Neural crest cell (in vitro differentiated cells): ENCODE data around the gene FEV. TPM values are rescaled to one million over a fixed set of nuclear protein-coding genes. Genes with fewer than 3 reads are reported as not detected.

Experiments used
- DNase-seq: peaks from one replicate; pipeline ENCODE4 v3.0.0; 2021; ENCODE audit warnings: low read depth, mixed read lengths, low spot score
- H3K27ac Mint-ChIP-seq: one replicate; pipeline ENCODE4 v1.8.0; 2021; ENCODE audit warnings: mild to moderate bottlenecking, mixed read lengths; ENCODE audit not compliant: unreplicated experiment
- H3K27me3 Mint-ChIP-seq: 2 replicates; pipeline ENCODE4 v1.8.0; 2021; ENCODE audit warnings: low read depth, mild to moderate bottlenecking, mixed read lengths
- H3K36me3 Mint-ChIP-seq: 2 replicates; pipeline ENCODE4 v1.8.0; 2021; ENCODE audit warnings: low read depth, mild to moderate bottlenecking, mixed read lengths
- H3K4me1 Mint-ChIP-seq: 2 replicates; pipeline ENCODE4 v1.8.0; 2021; ENCODE audit warnings: mixed read lengths
- H3K4me3 Mint-ChIP-seq: one replicate; pipeline ENCODE4 v1.8.0; 2021; ENCODE audit warnings: mild to moderate bottlenecking, mixed read lengths
- H3K9me3 Mint-ChIP-seq: 2 replicates; pipeline ENCODE4 v1.8.0; 2021; ENCODE audit warnings: mixed read lengths
- CTCF ChIP-seq: fragments of 200-600 bp; sonication (generic); conservative IDR thresholded peaks from 2 replicates; pipeline ENCODE4 v1.5.0; 2021; ENCODE audit warnings: antibody characterized with exemption, mild to moderate bottlenecking
- total RNA-seq: library from RNA; stranded (reverse); gene quantifications from 2 replicates; pipeline ENCODE4 v1.2.1, GENCODE V29; 2021

Gene FEV
- total RNA-seq, 1 donor from 2014 or later: not detected

DNA sequence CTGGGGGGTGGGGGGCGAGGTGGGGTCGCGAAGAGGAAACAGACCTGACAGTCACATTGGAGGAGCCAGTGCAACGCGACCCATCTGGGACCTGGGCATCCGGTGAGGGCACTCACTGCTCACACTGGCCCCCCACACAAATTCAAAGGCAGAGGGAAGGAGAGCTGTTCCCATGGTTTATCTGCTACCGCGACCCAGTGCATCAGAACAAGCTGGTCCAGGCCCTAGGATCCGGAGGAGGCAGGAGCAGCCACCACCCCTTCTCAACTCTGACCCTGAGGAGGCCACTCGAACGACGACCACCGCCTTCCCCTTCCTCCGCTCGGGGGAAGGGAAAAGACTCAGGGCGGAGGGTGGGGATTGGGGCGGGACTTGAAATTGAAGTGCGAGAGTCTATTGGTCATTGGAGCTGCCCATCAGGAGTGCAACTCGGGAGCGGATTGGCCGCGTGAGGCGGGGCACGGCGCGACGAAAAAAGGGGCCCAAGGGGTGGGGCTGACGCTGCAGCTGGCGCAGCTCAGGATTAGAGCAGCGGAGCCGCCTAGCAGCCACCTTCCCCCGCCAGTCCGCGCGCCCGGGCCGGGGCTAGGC lies 25.7 kb downstream of the FEV start, which contains the start of gene CDK5R2:
TSS of gene CDK5R2 (plus strand) at position 526 of the 591 bp plus-strand sequence. CDS start 155 bp downstream, outside the sequence.
- peaks cover 90% of the 10 kb centered on the region for H3K27me3 Mint-ChIP-seq
- peaks cover 38% of the 10 kb centered on the region for H3K4me1 Mint-ChIP-seq
- peak; percentile 98 for DNase-seq
- H3K36me3 Mint-ChIP-seq: no peaks in the 10 kb centered on the region
- H3K27ac Mint-ChIP-seq: no peak within 1 kb of the TSS
- H3K9me3 Mint-ChIP-seq: no peaks in the 10 kb centered on the region
- no peak for TF ChIP-seq CTCF
- peak within 1 kb of the TSS; percentile 88 for H3K4me3 Mint-ChIP-seq

GRCh38 chr2:218958276-218958675 lies 26.7 kb downstream of the FEV start:
- Mint-ChIP-seq H3K4me1 (peaks cover 28% of the 10 kb centered on the region), H3K9me3 (no peaks in the 10 kb centered on the region), H3K36me3 (no peaks in the 10 kb centered on the region), H3K27me3 (peaks cover 90% of the 10 kb centered on the region), H3K27ac (no peak overlapping the region), H3K4me3 (peak overlapping the region; percentile 74)
- no peak for DNase-seq
- TF ChIP-seq CTCF: no peak

- no peak for DNase-seq
- TF ChIP-seq CTCF: no peak
- Mint-ChIP-seq H3K27me3 (peaks cover 88% of the 10 kb centered on the region), H3K9me3 (no peaks in the 10 kb centered on the region), H3K4me1 (peaks cover 22% of the 10 kb centered on the region), H3K36me3 (no peaks in the 10 kb centered on the region), H3K27ac (peak overlapping the region; percentile 70), H3K4me3 (peak overlapping the region; percentile 74)
Observed at GRCh38 chr2:218957671-218958070, 27.3 kb downstream of the FEV start.

DNA sequence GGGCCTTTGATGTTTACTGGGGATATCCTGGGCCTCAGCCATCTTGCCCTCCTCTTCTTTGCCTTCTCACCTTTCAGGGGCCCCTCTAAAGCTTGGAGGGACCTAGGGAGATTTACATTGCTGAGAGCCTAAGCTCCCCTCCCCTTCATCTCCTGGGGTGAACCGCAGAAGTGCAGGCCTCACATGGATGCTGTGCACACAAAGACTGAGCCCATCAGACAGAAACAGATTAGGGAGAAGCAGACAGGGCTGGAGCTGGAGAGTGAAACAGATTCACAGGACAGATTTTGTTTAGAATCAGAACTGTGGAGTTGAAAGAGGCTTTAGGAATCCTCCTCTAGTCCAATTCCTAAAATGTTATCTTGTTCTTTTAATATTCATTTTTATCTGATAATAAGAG lies 28.9 kb downstream of the FEV start:
- peaks cover 82% of the 10 kb centered on the region for H3K27me3 Mint-ChIP-seq
- no peak overlapping the region for H3K27ac Mint-ChIP-seq
- no peaks in the 10 kb centered on the region for H3K9me3 Mint-ChIP-seq
- no peak overlapping the region for H3K4me3 Mint-ChIP-seq
- peaks cover 15% of the 10 kb centered on the region for H3K4me1 Mint-ChIP-seq
- DNase-seq: no peak
- H3K36me3 Mint-ChIP-seq: no peaks in the 10 kb centered on the region
- TF ChIP-seq CTCF: no peak

DNA sequence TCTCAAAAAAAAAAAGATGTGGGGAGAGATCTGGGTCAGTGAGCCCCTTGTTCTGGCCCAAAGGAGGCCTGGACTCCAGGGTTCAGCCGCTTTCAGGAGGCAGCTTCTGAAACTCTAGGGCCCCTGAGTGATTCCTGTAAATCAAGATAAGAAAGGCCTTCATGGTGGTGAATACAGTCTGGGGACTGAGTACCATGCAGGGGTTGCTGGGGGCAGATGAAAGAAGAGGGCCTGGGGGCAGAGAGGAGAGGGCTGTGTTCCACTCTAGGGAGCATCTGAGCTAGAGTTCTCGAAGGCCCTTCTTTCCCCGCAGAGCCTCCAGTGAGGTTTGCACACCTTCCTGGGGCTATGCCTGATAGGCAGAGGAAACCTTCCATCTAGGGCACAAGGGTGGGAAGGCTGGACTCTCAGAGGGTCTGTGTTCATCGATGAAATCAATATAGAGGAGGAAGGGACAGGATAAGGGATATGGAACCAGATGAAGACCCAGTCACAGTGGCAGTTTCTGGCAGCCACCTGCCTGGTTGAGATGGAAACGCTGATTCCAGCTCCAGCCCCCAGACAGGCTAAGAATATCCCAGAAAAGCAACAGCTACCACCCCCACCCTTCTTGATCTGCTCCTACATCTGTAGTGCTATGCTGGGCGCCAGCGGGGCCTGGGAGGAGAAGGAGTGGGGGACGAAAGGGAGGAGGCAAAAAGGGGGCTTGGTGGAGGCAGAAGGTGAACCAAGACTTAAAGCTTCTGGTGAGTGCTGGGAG lies 30.3 kb downstream of the FEV start:
- Mint-ChIP-seq H3K36me3 (no peaks in the 10 kb centered on the region), H3K4me3 (no peak overlapping the region), H3K4me1 (peaks cover 13% of the 10 kb centered on the region), H3K27ac (no peak overlapping the region), H3K9me3 (no peaks in the 10 kb centered on the region), H3K27me3 (peaks cover 85% of the 10 kb centered on the region)
- TF ChIP-seq CTCF: no peak
- DNase-seq: no peak
